NCI-H226 (cell line): Measurements from ENCODE around the gene TBR1.

Source experiments
- DNase-seq: peaks from one replicate; pipeline ENCODE4 v3.0.0-alpha.2; 2015

The TBR1 gene

DNA sequence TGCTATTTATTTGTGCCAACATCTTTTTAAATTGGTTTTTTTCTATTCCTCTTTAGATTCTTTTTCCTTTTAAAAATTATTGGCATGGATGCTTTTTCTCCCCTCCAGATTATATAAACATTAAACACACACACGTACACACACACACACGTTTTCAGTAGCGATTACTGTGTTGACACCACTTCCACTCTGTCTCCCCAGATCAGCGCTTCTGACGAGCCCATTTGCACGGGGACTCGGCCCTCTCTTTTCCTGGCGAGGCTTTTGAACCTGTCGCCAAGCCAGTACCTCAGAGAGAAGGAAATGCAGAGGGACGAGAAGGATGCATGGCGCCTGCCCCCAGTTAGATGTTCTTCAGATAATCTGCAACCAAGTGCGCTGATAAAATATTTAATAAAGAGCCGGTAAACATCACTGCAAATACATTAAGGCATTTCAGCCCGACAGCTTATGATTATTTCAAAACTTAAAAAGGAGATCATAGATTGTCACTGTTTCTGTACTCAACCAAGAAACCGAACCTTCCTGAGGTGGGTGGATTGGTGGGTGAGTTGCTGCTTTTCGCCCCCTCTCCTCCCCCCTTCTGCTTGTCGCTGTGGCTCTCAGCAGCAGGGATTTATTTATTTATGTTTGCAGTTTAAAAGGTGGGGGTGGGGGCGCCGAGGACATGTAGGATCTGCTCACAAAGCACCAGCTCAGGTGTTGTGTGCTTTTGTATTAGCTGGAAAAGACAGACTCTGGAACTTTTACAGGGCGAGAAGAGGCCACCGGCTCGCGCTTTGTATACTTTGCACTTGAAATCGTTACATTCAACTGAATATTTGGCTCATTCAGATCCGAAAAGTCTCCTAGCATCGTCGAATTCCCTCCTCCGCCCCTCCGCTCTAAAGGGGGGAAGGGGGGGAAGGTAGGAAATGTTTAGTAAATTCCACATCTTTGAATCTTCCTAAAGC is 787 bp upstream of the TBR1 start:
- DNase-seq = no peak

- DNase-seq = no peak
These were observed 776 bp downstream of the TBR1 start for GRCh38 chr2:161416708-161417437.

DNA sequence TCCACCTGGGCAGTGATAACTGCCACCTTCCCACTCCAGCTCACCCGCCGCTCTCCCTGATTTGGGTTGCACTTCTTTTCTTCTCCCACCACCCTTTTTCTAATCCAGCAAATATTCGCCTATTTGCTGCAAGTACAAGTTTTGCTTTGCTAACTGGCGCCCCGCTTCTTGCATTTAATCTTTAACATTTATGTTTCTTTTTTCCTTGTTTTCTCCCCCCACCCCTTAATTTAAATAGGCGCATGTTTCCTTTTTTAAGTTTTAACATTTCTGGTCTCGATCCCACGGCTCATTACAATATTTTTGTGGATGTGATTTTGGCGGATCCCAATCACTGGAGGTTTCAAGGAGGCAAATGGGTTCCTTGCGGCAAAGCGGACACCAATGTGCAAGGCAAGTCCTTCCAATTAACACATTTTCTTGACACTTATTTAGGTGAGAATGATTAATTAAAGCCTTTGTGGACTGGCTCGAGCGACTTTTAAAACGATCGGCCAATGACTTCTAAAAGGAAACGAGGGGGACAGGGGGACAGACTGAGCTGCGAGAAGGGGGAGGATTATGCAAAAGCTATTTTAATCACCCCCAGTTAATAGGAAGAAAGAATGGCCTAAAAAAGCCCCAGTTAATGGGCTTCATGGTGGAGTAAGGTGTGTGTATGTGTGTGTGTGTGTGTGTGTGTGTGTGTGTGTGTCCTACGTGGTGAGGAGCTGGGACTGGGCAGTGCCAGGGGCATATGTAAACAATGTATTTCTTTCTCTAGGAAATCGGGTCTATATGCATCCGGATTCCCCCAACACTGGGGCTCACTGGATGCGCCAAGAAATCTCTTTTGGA is 1.6 kb downstream of the TBR1 start:
- DNase-seq = no peak

GRCh38 chr2:161418275-161418714 is 2.2 kb downstream of the TBR1 start:
- DNase-seq = no peak

DNA sequence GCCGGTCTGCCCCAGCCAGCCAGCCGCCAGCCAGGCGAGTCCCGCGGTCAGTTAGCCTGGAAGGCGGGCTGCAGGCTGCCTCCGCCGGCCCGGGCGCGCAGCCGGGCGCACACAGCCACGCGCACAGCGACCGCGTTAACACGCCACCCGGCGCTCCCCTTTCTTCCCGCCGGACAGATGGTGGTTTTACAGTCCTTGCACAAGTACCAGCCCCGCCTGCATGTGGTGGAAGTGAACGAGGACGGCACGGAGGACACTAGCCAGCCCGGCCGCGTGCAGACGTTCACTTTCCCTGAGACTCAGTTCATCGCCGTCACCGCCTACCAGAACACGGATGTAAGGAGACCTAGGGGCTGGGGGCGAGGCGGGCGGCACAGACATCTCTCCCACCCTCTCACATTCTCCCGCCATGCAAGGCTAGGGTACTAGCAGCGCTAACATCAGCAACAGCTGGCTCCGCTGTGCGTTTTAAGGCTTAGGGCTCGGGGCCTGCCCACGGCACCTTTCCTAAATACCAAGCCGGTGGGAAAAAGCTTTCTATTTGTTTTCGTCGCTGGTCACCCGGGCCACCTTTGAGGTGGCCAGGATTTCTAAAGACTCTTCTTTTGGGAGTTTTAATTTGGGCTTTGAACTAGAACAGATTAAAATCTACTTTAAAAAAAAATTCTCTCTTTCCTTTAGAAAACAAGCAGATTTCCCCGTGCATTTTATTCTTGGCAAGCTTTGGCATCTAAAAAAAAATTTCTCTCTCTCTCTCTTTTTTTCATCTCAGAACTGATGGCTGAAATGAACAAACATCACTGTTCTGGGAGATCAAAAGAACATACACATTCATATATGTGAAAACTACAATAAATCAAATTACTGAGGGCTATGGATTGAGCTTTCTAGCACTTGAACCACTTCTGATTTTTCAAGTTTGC is 2.9 kb downstream of the TBR1 start:
- DNase-seq = no peak

GRCh38 chr2:161419638-161420190 is 3.6 kb downstream of the TBR1 start:
- no peak for DNase-seq

- no peak for DNase-seq
These were observed 4.4 kb downstream of the TBR1 start for GRCh38 chr2:161420406-161421074.

- DNase-seq = no peak
These were observed 5.6 kb downstream of the TBR1 start for GRCh38 chr2:161421686-161422085.

- DNase-seq = no peak
These were observed 6.8 kb downstream of the TBR1 start for GRCh38 chr2:161422816-161423403.

DNA sequence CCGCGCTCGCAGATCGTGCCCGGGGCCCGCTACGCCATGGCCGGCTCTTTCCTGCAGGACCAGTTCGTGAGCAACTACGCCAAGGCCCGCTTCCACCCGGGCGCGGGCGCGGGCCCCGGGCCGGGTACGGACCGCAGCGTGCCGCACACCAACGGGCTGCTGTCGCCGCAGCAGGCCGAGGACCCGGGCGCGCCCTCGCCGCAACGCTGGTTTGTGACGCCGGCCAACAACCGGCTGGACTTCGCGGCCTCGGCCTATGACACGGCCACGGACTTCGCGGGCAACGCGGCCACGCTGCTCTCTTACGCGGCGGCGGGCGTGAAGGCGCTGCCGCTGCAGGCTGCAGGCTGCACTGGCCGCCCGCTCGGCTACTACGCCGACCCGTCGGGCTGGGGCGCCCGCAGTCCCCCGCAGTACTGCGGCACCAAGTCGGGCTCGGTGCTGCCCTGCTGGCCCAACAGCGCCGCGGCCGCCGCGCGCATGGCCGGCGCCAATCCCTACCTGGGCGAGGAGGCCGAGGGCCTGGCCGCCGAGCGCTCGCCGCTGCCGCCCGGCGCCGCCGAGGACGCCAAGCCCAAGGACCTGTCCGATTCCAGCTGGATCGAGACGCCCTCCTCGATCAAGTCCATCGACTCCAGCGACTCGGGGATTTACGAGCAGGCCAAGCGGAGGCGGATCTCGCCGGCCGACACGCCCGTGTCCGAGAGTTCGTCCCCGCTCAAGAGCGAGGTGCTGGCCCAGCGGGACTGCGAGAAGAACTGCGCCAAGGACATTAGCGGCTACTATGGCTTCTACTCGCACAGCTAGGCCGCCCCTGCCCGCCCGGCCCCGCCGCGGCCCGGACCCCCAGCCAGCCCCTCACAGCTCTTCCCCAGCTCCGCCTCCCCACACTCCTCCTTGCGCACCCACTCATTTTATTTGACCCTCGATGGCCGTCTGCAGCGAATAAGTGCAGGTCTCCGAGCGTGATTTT is 7.6 kb downstream of the TBR1 start:
- no peak for DNase-seq

DNA sequence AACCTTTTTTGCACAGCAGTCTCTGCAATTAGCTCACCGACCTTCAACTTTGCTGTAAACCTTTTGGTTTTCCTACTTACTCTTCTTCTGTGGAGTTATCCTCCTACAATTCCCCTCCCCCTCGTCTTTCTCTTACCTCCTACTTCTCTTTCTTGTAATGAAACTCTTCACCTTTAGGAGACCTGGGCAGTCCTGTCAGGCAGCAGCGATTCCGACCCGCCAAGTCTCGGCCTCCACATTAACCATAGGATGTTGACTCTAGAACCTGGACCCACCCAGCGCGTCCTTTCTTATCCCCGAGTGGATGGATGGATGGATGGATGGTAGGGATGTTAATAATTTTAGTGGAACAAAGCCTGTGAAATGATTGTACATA is 8.3 kb downstream of the TBR1 start:
- no peak for DNase-seq

- DNase-seq = no peak
These were observed 9.0 kb downstream of the TBR1 start for GRCh38 chr2:161424891-161425727.

- DNase-seq = no peak
These were observed 9.8 kb downstream of the TBR1 start for GRCh38 chr2:161425728-161426454.

GRCh38 chr2:161426455-161426921 is 10.4 kb downstream of the TBR1 start:
- no peak for DNase-seq

DNA sequence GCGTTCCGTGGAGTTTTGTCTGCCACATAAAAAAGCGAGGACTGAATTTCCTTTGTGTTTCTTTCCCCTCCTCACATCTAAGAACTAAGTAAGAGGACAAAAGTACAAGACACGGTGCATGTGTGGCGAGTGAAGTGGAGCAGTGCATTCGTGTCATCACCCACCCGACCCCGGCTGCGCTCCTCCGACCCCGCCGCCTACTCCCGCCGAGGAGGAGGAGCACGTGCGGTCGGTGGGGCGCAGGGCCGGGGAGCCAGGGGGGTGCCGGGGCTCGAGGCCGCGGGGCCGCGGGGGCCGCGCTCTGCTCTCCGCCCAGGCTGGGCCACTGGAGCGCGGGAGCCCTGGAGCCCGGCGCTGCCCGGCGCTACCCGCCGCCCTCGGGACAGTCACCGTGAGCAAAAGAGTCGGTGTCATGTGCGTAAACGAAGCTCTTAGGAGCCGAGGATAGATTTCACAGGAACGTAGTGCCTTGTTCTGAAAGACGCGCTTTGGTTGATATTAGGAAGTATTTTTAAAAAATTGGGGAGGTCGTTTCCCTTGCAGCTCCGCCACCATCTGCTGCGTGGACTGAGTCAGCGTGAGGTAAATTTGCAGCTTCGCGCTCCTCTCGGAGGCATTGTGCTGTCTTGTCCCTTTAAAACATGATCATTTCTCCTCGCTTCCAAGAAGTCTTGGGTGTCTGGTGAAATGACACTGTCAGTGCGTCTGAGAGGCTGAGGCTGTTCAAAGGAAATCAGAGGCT is 11.0 kb downstream of the TBR1 start:
- no peak for DNase-seq

- no peak for DNase-seq
These were observed 11.8 kb downstream of the TBR1 start for GRCh38 chr2:161427664-161428587.
